WTC11 (cell line): ENCODE measurements around the gene FNDC3B. TPM values are rescaled to one million over a fixed set of nuclear protein-coding genes. Genes with fewer than 3 reads are reported as not detected.

Experiments
- ATAC-seq: fragments of 200-7000 bp; cut with Tn5 transposase; 2 replicates; pipeline ENCODE4 v1.10.0; 2021; ENCODE audit warnings: mild to moderate bottlenecking, moderate library complexity
- CTCF ChIA-PET: fragments of 300-600 bp; sonication (Branson Sonifier 250); formaldehyde crosslinking; loops from one replicate; lab custom pipeline; 2021; ENCODE audit warnings: antibody characterized with exemption; lab: Charles Lee
- POLR2A ChIA-PET: fragments of 350-600 bp; sonication (Branson Sonifier 250); formaldehyde crosslinking; loops from one replicate; lab custom pipeline; 2021; ENCODE audit warnings: antibody characterized with exemption; lab: Charles Lee
- DNase-seq: peaks from one replicate; pipeline ENCODE4 v3.0.0; 2021; ENCODE audit warnings: low spot score
- H3K27ac Mint-ChIP-seq: 2 replicates; pipeline ENCODE4 v1.8.0; 2021; ENCODE audit warnings: mixed read lengths
- H3K27me3 Mint-ChIP-seq: 2 replicates; pipeline ENCODE4 v1.8.0; 2021; ENCODE audit warnings: low read depth, mild to moderate bottlenecking, moderate library complexity, mixed read lengths
- H3K36me3 Mint-ChIP-seq: 2 replicates; pipeline ENCODE4 v1.8.0; 2021; ENCODE audit warnings: mixed read lengths
- H3K4me1 Mint-ChIP-seq: 2 replicates; pipeline ENCODE4 v1.8.0; 2022; ENCODE audit warnings: mixed read lengths
- H3K4me3 Mint-ChIP-seq: 2 replicates; pipeline ENCODE4 v1.8.0; 2021; ENCODE audit warnings: mild to moderate bottlenecking, moderate library complexity, mixed read lengths
- H3K9me3 Mint-ChIP-seq: 2 replicates; pipeline ENCODE4 v1.8.0; 2021; ENCODE audit warnings: mixed read lengths
- ATF3 ChIP-seq: sonication (generic); formaldehyde crosslinking; conservative IDR thresholded peaks from 2 replicates; pipeline ENCODE4 v1.8.1; 2022; ENCODE audit warnings: mild to moderate bottlenecking, missing genetic modification reagents
- ATF6 ChIP-seq: sonication (generic); formaldehyde crosslinking; IDR thresholded peaks from 2 replicates; pipeline ENCODE4 v1.8.1; 2023; ENCODE audit warnings: mild to moderate bottlenecking, missing genetic modification reagents
- E2F1 ChIP-seq: sonication (generic); formaldehyde crosslinking; IDR thresholded peaks from 2 replicates; pipeline ENCODE4 v1.8.0; 2022; ENCODE audit warnings: mild to moderate bottlenecking, missing genetic modification reagents
- E2F4 ChIP-seq: sonication (generic); formaldehyde crosslinking; IDR thresholded peaks from 2 replicates; pipeline ENCODE4 v1.8.1; 2022; ENCODE audit warnings: low read depth, mild to moderate bottlenecking, moderate library complexity, missing genetic modification reagents, borderline replicate concordance
- E2F5 ChIP-seq: sonication (generic); formaldehyde crosslinking; IDR thresholded peaks from 2 replicates; pipeline ENCODE4 v1.8.1; 2022; ENCODE audit warnings: mild to moderate bottlenecking, moderate library complexity, missing genetic modification reagents
- ETV6 ChIP-seq: sonication (generic); formaldehyde crosslinking; IDR thresholded peaks from 2 replicates; pipeline ENCODE4 v1.8.1; 2022; ENCODE audit warnings: mild to moderate bottlenecking, missing genetic modification reagents
- HMGA2 ChIP-seq: fragments of 250-450 bp; sonication (Bioruptor Pico); IDR thresholded peaks from 2 replicates; pipeline ENCODE4 v1.4.0; 2021; ENCODE audit warnings: mild to moderate bottlenecking, moderate library complexity
- IRF2 ChIP-seq: sonication (generic); formaldehyde crosslinking; IDR thresholded peaks from 2 replicates; pipeline ENCODE4 v1.8.0; 2022; ENCODE audit warnings: low read depth, missing genetic modification reagents, borderline replicate concordance
- JUN ChIP-seq: sonication (generic); formaldehyde crosslinking; IDR thresholded peaks from 2 replicates; pipeline ENCODE4 v1.8.0; 2023; ENCODE audit warnings: mild to moderate bottlenecking, missing genetic modification reagents
- MAX ChIP-seq: sonication (generic); formaldehyde crosslinking; IDR thresholded peaks from 2 replicates; pipeline ENCODE4 v1.8.0; 2022; ENCODE audit warnings: mild to moderate bottlenecking, missing genetic modification reagents
- NR3C1 ChIP-seq: sonication (generic); formaldehyde crosslinking; conservative IDR thresholded peaks from 2 replicates; pipeline ENCODE4 v1.8.1; 2023; ENCODE audit warnings: low read depth, mild to moderate bottlenecking, missing genetic modification reagents
- PRDM15 ChIP-seq: sonication (generic); formaldehyde crosslinking; IDR thresholded peaks from 2 replicates; pipeline ENCODE4 v1.8.0; 2022; ENCODE audit warnings: missing genetic modification reagents
- SP1 ChIP-seq: sonication (generic); formaldehyde crosslinking; conservative IDR thresholded peaks from 2 replicates; pipeline ENCODE4 v1.8.1; 2022; ENCODE audit warnings: missing genetic modification reagents
- TEAD4 ChIP-seq: sonication (generic); formaldehyde crosslinking; IDR thresholded peaks from 2 replicates; pipeline ENCODE4 v1.8.0; 2022; ENCODE audit warnings: mild to moderate bottlenecking, missing genetic modification reagents
- TP53 ChIP-seq: sonication (generic); formaldehyde crosslinking; IDR thresholded peaks from 2 replicates; pipeline ENCODE4 v1.8.1; 2023; ENCODE audit warnings: mild to moderate bottlenecking, missing genetic modification reagents
- ZBTB21 ChIP-seq: sonication (generic); formaldehyde crosslinking; IDR thresholded peaks from 2 replicates; pipeline ENCODE4 v1.8.1; 2023; ENCODE audit warnings: mild to moderate bottlenecking, missing genetic modification reagents, borderline replicate concordance
- ZNF121 ChIP-seq: sonication (generic); formaldehyde crosslinking; IDR thresholded peaks from 2 replicates; pipeline ENCODE4 v1.8.0; 2023; ENCODE audit warnings: missing genetic modification reagents
- ZNF263 ChIP-seq: sonication (generic); formaldehyde crosslinking; IDR thresholded peaks from 2 replicates; pipeline ENCODE4 v1.8.1; 2022; ENCODE audit warnings: low read depth, mild to moderate bottlenecking, moderate library complexity, missing genetic modification reagents
- ZNF416 ChIP-seq: fragments of 250-450 bp; sonication (Bioruptor Pico); IDR thresholded peaks from 2 replicates; pipeline ENCODE4 v1.9.0; 2021; ENCODE audit warnings: mild to moderate bottlenecking, inconsistent platforms
- total RNA-seq: library from RNA; stranded (reverse); gene quantifications from 3 replicates; pipeline ENCODE4 v1.2.3, GENCODE V29; 2021

The FNDC3B gene
- total RNA-seq, 1 experiment from 2014 or later, result 42.8 TPM

GRCh38 chr3:172219750-172220149, 180.4 kb downstream of the FNDC3B start (continued):
- no peak for TF ChIP-seq MAX (CRISPR knock-in tag)
- no peak for TF ChIP-seq E2F5 (CRISPR knock-in tag)
- TF ChIP-seq ZBTB21, result no peak
- TF ChIP-seq SP1, result no peak
- no peak for TF ChIP-seq E2F1 (CRISPR knock-in tag)
- TF ChIP-seq TP53 (CRISPR knock-in tag), result no peak
- TF ChIP-seq ZNF263, result no peak
- TF ChIP-seq ATF3 (CRISPR knock-in tag), result no peak
- TF ChIP-seq ZNF121 (CRISPR knock-in tag), result no peak

- ATAC-seq (no peak), DNase-seq (no peak)
- no peaks in the 10 kb centered on the region for H3K27me3 Mint-ChIP-seq
- H3K4me1 Mint-ChIP-seq, result peaks cover 70% of the 10 kb centered on the region
- TF ChIP-seq ZNF416 (CRISPR knock-in tag) (no peak), HMGA2 (CRISPR knock-in tag) (no peak), ATF6 (CRISPR knock-in tag) (no peak)
- no peaks in the 10 kb centered on the region for H3K36me3 Mint-ChIP-seq
- POLR2A ChIA-PET, result no interaction called here
- CTCF ChIA-PET, result no interaction called here
- H3K27ac Mint-ChIP-seq, result peak overlapping the region; percentile 10; the same call in 1 of the 2 replicates
- H3K9me3 Mint-ChIP-seq, result peaks cover 5% of the 10 kb centered on the region; the same call in 1 of the 2 replicates
- no peak overlapping the region for H3K4me3 Mint-ChIP-seq
These were observed 182.2 kb downstream of the FNDC3B start for GRCh38 chr3:172221547-172221946.

GRCh38 chr3:172222478-172223071, 183.2 kb downstream of the FNDC3B start:
- TF ChIP-seq NR3C1 (CRISPR knock-in tag), result no peak
- TF ChIP-seq, all 79 proteins: peak for 0
- Mint-ChIP-seq H3K36me3 (peaks cover 3% of the 10 kb centered on the region; the same call in 1 of the 2 replicates), H3K27ac (peak overlapping the region; percentile 6; the same call in 1 of the 2 replicates), H3K4me3 (peak overlapping the region; percentile 4; the same call in 1 of the 2 replicates), H3K4me1 (peaks cover 69% of the 10 kb centered on the region), H3K9me3 (peaks cover 5% of the 10 kb centered on the region; the same call in 1 of the 2 replicates), H3K27me3 (no peaks in the 10 kb centered on the region)
- POLR2A ChIA-PET, result no interaction called here
- ATAC-seq (peak; percentile 68), DNase-seq (no peak)
- CTCF ChIA-PET, result interaction anchor here (0.7 to 1.0 kb wide), 2 partner anchors 83 to 110 kb away, joined by 3 read pairs; no protein-coding TSS in a partner anchor

GRCh38 chr3:172223870-172224269, 184.5 kb downstream of the FNDC3B start:
- Mint-ChIP-seq H3K36me3 (peaks cover 3% of the 10 kb centered on the region; the same call in 1 of the 2 replicates), H3K27me3 (no peaks in the 10 kb centered on the region), H3K4me3 (no peak overlapping the region), H3K27ac (no peak overlapping the region), H3K4me1 (peaks cover 64% of the 10 kb centered on the region), H3K9me3 (peaks cover 5% of the 10 kb centered on the region; the same call in 1 of the 2 replicates)
- POLR2A ChIA-PET, result no interaction called here
- CTCF ChIA-PET, result no interaction called here
- no peak for DNase-seq
- ATAC-seq, result no peak
- no peak for TF ChIP-seq PRDM15 (CRISPR knock-in tag)
- TF ChIP-seq E2F5 (CRISPR knock-in tag), result no peak
- TF ChIP-seq IRF2 (CRISPR knock-in tag), result no peak
- no peak for TF ChIP-seq JUN (CRISPR knock-in tag)
- TF ChIP-seq E2F4, result no peak
- no peak for TF ChIP-seq TEAD4 (CRISPR knock-in tag)
- no peak for TF ChIP-seq TP53 (CRISPR knock-in tag)
- TF ChIP-seq HMGA2 (CRISPR knock-in tag), result no peak
- TF ChIP-seq ETV6 (CRISPR knock-in tag), result no peak
